ENCODE data around the gene PRKCA.

PRKCA gene

GRCh38 chr17:66763056-66763455 is 460.6 kb downstream of the PRKCA start:
- H3K36me3 ChIP-seq (replicated peaks; ENCODE audit: low read depth, low read length), result no peaks in the 10 kb centered on the region
- no peak for TF ChIP-seq EZH2phosphoT487 (IDR thresholded peaks at IDR 0.05; ENCODE audit: low read depth)
- TF ChIP-seq, protein P1, sequence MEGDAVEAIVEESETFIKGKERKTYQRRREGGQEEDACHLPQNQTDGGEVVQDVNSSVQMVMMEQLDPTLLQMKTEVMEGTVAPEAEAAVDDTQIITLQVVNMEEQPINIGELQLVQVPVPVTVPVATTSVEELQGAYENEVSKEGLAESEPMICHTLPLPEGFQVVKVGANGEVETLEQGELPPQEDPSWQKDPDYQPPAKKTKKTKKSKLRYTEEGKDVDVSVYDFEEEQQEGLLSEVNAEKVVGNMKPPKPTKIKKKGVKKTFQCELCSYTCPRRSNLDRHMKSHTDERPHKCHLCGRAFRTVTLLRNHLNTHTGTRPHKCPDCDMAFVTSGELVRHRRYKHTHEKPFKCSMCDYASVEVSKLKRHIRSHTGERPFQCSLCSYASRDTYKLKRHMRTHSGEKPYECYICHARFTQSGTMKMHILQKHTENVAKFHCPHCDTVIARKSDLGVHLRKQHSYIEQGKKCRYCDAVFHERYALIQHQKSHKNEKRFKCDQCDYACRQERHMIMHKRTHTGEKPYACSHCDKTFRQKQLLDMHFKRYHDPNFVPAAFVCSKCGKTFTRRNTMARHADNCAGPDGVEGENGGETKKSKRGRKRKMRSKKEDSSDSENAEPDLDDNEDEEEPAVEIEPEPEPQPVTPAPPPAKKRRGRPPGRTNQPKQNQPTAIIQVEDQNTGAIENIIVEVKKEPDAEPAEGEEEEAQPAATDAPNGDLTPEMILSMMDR (IDR thresholded peaks at IDR 0.05; ENCODE audit: low read depth, low read length), result no peak

GRCh38 chr17:66764506-66764905 is 462.1 kb downstream of the PRKCA start:
- Histone ChIP-seq H3K4me3 (ENCODE audit: low read length) (no peak overlapping the region), H3K4me1 (ENCODE audit: low read length) (no peaks in the 10 kb centered on the region), H3K36me3 (replicated peaks; ENCODE audit: low read depth, low read length) (no peaks in the 10 kb centered on the region), H3K9me3 (ENCODE audit: insufficient read depth, low read length) (no peaks in the 10 kb centered on the region), H3K27ac (ENCODE audit: low read length) (no peak overlapping the region), H3K9ac (ENCODE audit: low read length) (no peak overlapping the region), H3K4me2 (ENCODE audit: low read length) (no peak overlapping the region), H2AFZ (ENCODE audit: low read depth, low read length) (no peak overlapping the region), H3K27me3 (ENCODE audit: low read depth, low read length) (no peaks in the 10 kb centered on the region), H3K79me2 (ENCODE audit: low read length) (no peaks in the 10 kb centered on the region), H4K20me1 (ENCODE audit: insufficient read depth, low read length) (no peaks in the 10 kb centered on the region)
- TF ChIP-seq EZH2phosphoT487 (IDR thresholded peaks at IDR 0.05; ENCODE audit: low read depth), result no peak
- TF ChIP-seq, protein P1 (IDR thresholded peaks at IDR 0.05; ENCODE audit: low read depth, low read length), result no peak

More at GRCh38 chr17:66763056-66763455, 460.6 kb downstream of the PRKCA start:
- no peak overlapping the region for H2AFZ ChIP-seq (ENCODE audit: low read depth, low read length)
- H3K9me3 ChIP-seq (ENCODE audit: insufficient read depth, low read length), result no peaks in the 10 kb centered on the region
- H4K20me1 ChIP-seq (ENCODE audit: insufficient read depth, low read length), result no peaks in the 10 kb centered on the region
- H3K4me1 ChIP-seq (ENCODE audit: low read length), result no peaks in the 10 kb centered on the region
- H3K9ac ChIP-seq (ENCODE audit: low read length), result no peak overlapping the region
- H3K79me2 ChIP-seq (ENCODE audit: low read length), result no peaks in the 10 kb centered on the region
- H3K27ac ChIP-seq (ENCODE audit: low read length), result no peak overlapping the region
- H3K27me3 ChIP-seq (ENCODE audit: low read depth, low read length), result no peaks in the 10 kb centered on the region
- no peak overlapping the region for H3K4me3 ChIP-seq (ENCODE audit: low read length)
- H3K4me2 ChIP-seq (ENCODE audit: low read length), result no peak overlapping the region

DNA sequence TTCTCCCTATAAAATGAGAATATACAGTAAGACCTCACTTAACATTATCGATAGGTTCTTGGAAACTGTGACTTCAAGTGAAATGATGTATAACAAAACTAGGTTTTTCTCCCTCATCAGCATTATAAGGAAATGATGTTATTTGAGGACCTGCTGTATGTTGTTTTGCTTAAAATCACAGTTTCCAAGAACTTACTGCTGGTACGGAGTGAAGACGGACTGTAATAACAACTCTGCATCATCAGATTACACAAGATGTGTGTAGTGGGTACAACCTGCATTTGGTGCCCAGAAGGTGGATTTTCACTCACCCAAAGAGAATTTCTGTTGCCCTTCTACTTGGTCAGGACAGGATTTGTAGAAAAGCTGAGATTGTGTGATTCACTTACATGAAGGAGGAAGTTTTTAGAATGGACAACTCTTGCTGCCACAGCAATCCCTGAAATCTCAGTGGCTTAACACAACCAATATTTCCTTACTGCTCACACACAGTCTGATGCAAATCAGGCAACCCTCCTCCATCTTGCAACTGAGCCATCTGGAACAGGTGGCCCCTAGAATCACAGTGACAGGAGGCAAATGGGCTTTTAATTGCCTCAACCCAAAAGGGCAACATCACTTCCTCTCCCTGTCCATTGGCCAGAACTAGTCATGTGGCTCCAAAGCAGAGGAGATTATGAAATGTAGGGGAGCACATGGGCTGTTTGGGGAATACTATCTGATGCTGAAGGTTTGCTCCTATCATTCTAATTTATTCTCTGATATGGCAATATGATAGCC is 464.9 kb downstream of the PRKCA start:
- H2AFZ ChIP-seq (ENCODE audit: low read depth, low read length), result no peak overlapping the region
- no peaks in the 10 kb centered on the region for H3K4me1 ChIP-seq (ENCODE audit: low read length)
- no peaks in the 10 kb centered on the region for H4K20me1 ChIP-seq (ENCODE audit: insufficient read depth, low read length)
- H3K79me2 ChIP-seq (ENCODE audit: low read length), result no peaks in the 10 kb centered on the region
- H3K4me2 ChIP-seq (ENCODE audit: low read length), result no peak overlapping the region
- no peak overlapping the region for H3K4me3 ChIP-seq (ENCODE audit: low read length)
- H3K36me3 ChIP-seq (replicated peaks; ENCODE audit: low read depth, low read length), result no peaks in the 10 kb centered on the region
- H3K27ac ChIP-seq (ENCODE audit: low read length), result no peak overlapping the region
- TF ChIP-seq, protein P1 (IDR thresholded peaks at IDR 0.05; ENCODE audit: low read depth, low read length), result no peak
- no peak for TF ChIP-seq EZH2phosphoT487 (IDR thresholded peaks at IDR 0.05; ENCODE audit: low read depth)
- H3K9me3 ChIP-seq (ENCODE audit: insufficient read depth, low read length), result no peaks in the 10 kb centered on the region
- H3K27me3 ChIP-seq (ENCODE audit: low read depth, low read length), result 0 out of 2 replicates have a peak, but pooled peaks cover under 1% of the 10 kb centered on the region
- H3K9ac ChIP-seq (ENCODE audit: low read length), result no peak overlapping the region

DNA sequence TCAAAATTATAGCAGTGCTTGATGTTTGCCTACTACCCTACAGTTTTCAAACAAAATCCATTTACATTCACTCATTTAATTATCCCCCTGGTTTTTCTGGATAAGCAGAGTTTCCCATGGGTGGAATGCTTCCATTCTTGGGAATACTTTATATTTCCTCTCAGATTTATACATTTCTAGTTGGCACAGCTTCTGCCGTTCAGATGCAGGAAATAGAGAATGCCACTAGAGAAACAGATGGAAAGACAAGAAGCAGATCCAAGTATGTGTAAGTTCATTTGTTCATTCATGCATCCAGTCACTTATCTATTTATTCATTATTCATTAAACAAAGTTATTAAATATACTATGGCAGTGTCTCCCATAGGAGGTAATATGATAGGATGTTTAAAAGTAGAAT is 467.5 kb downstream of the PRKCA start:
- no peaks in the 10 kb centered on the region for H3K36me3 ChIP-seq (replicated peaks; ENCODE audit: low read depth, low read length)
- TF ChIP-seq, protein P1 (IDR thresholded peaks at IDR 0.05; ENCODE audit: low read depth, low read length), result no peak
- H3K27ac ChIP-seq (ENCODE audit: low read length), result no peak overlapping the region
- no peak overlapping the region for H2AFZ ChIP-seq (ENCODE audit: low read depth, low read length)
- no peaks in the 10 kb centered on the region for H3K4me1 ChIP-seq (ENCODE audit: low read length)
- no peaks in the 10 kb centered on the region for H3K79me2 ChIP-seq (ENCODE audit: low read length)
- no peak overlapping the region for H3K4me2 ChIP-seq (ENCODE audit: low read length)
- no peaks in the 10 kb centered on the region for H4K20me1 ChIP-seq (ENCODE audit: insufficient read depth, low read length)
- H3K27me3 ChIP-seq (ENCODE audit: low read depth, low read length), result 0 out of 2 replicates have a peak, but pooled peaks cover 3% of the 10 kb centered on the region
- H3K4me3 ChIP-seq (ENCODE audit: low read length), result no peak overlapping the region
- H3K9me3 ChIP-seq (ENCODE audit: insufficient read depth, low read length), result no peaks in the 10 kb centered on the region
- H3K9ac ChIP-seq (ENCODE audit: low read length), result no peak overlapping the region
